Stomach (tissue), 19 donors: ENCODE data around the gene CD2AP. TPM values are rescaled to one million over a fixed set of nuclear protein-coding genes. Genes with fewer than 3 reads are reported as not detected.

Experiments
- DNase-seq, 2 donors: peaks; one replicate each; pipeline versions ENCODE4 v3.0.0 to v3.0.0-alpha.2; 2013 to 2019
- H3K27ac ChIP-seq, 5 donors: fragments of 200-600 bp in 4 of 5; sonication (generic) in 4 of 5; one replicate each; pipeline ENCODE4 v1.5.1; 2013 to 2019; ENCODE audit warnings: mild to moderate bottlenecking in 1 of 5, moderate library complexity in 1 of 5
- H3K27me3 ChIP-seq, 3 donors: fragments of 200-600 bp; sonication (generic); one replicate each; pipeline ENCODE4 v1.5.1; 2017 to 2019; ENCODE audit warnings: mixed run types in 1 of 3
- H3K36me3 ChIP-seq, 4 donors: fragments of 200-600 bp; sonication (generic); 1 replicate in 3 of 4; 2 replicates in 1 of 4; pipeline ENCODE4 v1.5.1; 2016 to 2019
- H3K4me1 ChIP-seq, 4 donors: fragments of 200-600 bp; sonication (generic); one replicate each; pipeline ENCODE4 v1.5.1; 2016 to 2019
- H3K4me3 ChIP-seq, 4 donors: fragments of 200-600 bp; sonication (generic) in 3 of 4; one replicate each; pipeline ENCODE4 v1.5.1; 2016 to 2019; ENCODE audit warnings: mild to moderate bottlenecking in 1 of 4
- H3K9me3 ChIP-seq, 4 donors: fragments of 200-600 bp; sonication (generic); one replicate each; pipeline ENCODE4 v1.5.1; 2016 to 2019
- CTCF ChIP-seq, 7 experiments: fragments of 450-650 bp in 4 of 7; fragments of 200-600 bp in 3 of 7; sonication (generic) in 3 of 7; IDR thresholded peaks; one replicate each; pipeline ENCODE4 v1.5.1; 2016 to 2019; ENCODE audit warnings: antibody characterized with exemption in 7 of 7, control low read depth in 2 of 7, mild to moderate bottlenecking in 1 of 7
- EP300 ChIP-seq: sonication (generic); formaldehyde crosslinking; IDR thresholded peaks from one replicate; pipeline ENCODE4 v1.6.1; 2017; ENCODE audit warnings: antibody characterized with exemption
- POLR2A ChIP-seq, 4 donors: fragments of 450-650 bp; IDR thresholded peaks; one replicate each; pipeline ENCODE4 v1.6.1; 2016; ENCODE audit warnings: antibody characterized with exemption in 4 of 4, control low read depth in 2 of 4, mild to moderate bottlenecking in 1 of 4, moderate library complexity in 1 of 4
- POLR2AphosphoS5 ChIP-seq, 3 donors: sonication (generic); formaldehyde crosslinking; IDR thresholded peaks; one replicate each; pipeline ENCODE4 v1.6.1; 2016; ENCODE audit warnings: antibody characterized with exemption in 3 of 3
- WGBS, 5 donors: extraction: QIAGEN DNeasy Blood & Tissue Kit in 3 of 5; methylation state at CpG; one replicate each; pipeline versions ENCODE4 v1.1.5 to v1.1.7; 2013 to 2018; 5-methylcytosine and 5-hydroxymethylcytosine counted together
- intact Hi-C: fragments of 100-400 bp; cut with DNase I; formaldehyde crosslinking; loops from one replicate; pipeline ENCODE4 v1.15.1; 2023; ENCODE audit warnings: low total_unique reads
- long read RNA-seq, 10 donors: transcript quantifications; one replicate each; lab custom pipeline, GENCODE V29; 2026
- polyA plus RNA-seq, 3 donors: library from polyadenylated mRNA; stranded (reverse); fragments of 200-250 nt; gene quantifications; one replicate each; pipeline ENCODE4 v1.2.3, GENCODE V29; 2013
- total RNA-seq, 5 donors: library from RNA; depleted of rRNA; stranded (reverse); fragments of >200 nt; gene quantifications; one replicate each; pipeline versions ENCODE4 v1.1.0 to v1.2.3, GENCODE V29; 2014 to 2016
- donor health status: healthy with polysubstance abuse.
- donor health status: Bipolar disorder and iron deficiency.
- donor health status: healthy.

The CD2AP gene
- 100 to 1,000 TPM in 1 of 5 donors, 10 to 100 TPM in 4; 13.4 to 118 (median 50.0) TPM for total RNA-seq
- 10 to 100 TPM; 10.3 to 46.0 (median 17.7) TPM for polyA plus RNA-seq
- long read RNA-seq, donor 1, full-length matches to known transcripts: 1 of 1 reads
- long read RNA-seq, donor 1, partial matches to known transcripts: 0 of 1 reads
- long read RNA-seq, donor 1, other reads (novel, unspliced or antisense): 0 of 1 reads
- long read RNA-seq, donor 2, full-length matches to known transcripts: 4 of 4 reads
- long read RNA-seq, donor 2, partial matches to known transcripts: 0 of 4 reads
- long read RNA-seq, donor 2, other reads (novel, unspliced or antisense): 0 of 4 reads
- long read RNA-seq, donor 3, full-length matches to known transcripts: 1 of 1 reads
- long read RNA-seq, donor 3, partial matches to known transcripts: 0 of 1 reads
- long read RNA-seq, donor 3, other reads (novel, unspliced or antisense): 0 of 1 reads
- long read RNA-seq, donor 4: 0 reads
- long read RNA-seq, donor 5, full-length matches to known transcripts: 4 of 20 reads
- long read RNA-seq, donor 5, partial matches to known transcripts: 16 of 20 reads
- long read RNA-seq, donor 5, other reads (novel, unspliced or antisense): 0 of 20 reads
- long read RNA-seq, donor 6, full-length matches to known transcripts: 11 of 24 reads
- long read RNA-seq, donor 6, partial matches to known transcripts: 13 of 24 reads
- long read RNA-seq, donor 6, other reads (novel, unspliced or antisense): 0 of 24 reads
- long read RNA-seq, donor 7, full-length matches to known transcripts: 4 of 4 reads
- long read RNA-seq, donor 7, partial matches to known transcripts: 0 of 4 reads
- long read RNA-seq, donor 7, other reads (novel, unspliced or antisense): 0 of 4 reads
- long read RNA-seq, donor 8, full-length matches to known transcripts: 5 of 5 reads
- long read RNA-seq, donor 8, partial matches to known transcripts: 0 of 5 reads
- long read RNA-seq, donor 8, other reads (novel, unspliced or antisense): 0 of 5 reads
- long read RNA-seq, donor 9: 0 reads
- long read RNA-seq, donor 10, full-length matches to known transcripts: 1 of 1 reads
- long read RNA-seq, donor 10, partial matches to known transcripts: 0 of 1 reads
- long read RNA-seq, donor 10, other reads (novel, unspliced or antisense): 0 of 1 reads

- Histone ChIP-seq H3K4me3 (peak within 1 kb of the TSS; percentile 64 to 99 (median 92)), H3K27ac (peak within 1 kb of the TSS; percentile 97 to 99 (median 99)), H3K9me3 (no peaks in the 10 kb centered on the region), H3K36me3 (no peaks in the 10 kb centered on the region), H3K4me1 (peaks cover 0 to 49% (median 36%) of the 10 kb centered on the region in 4 donors), H3K27me3 (no peaks in the 10 kb centered on the region)
- intact Hi-C loops: no loop called here
- peak; percentile 90 to 97 for DNase-seq
- WGBS, 5 donors: 0 to 1% (median 1%) methylated on average over 28 to 83 of the region's 83 CpGs
- TF ChIP-seq POLR2A (IDR thresholded peaks at IDR 0.05) (peak in 1 of 4 donors; percentile 26), POLR2AphosphoS5 (IDR thresholded peaks at IDR 0.05) (peak; percentile 6 to 82 (median 80)), CTCF (IDR thresholded peaks at IDR 0.05) (no peak), EP300 (no peak)
Observed at GRCh38 chr6:47477497-47478232, at the start of gene CD2AP. Gene CD2AP (plus strand): TSS chr6:47477789. CDS start chr6:47478245, 456 bp downstream.

- no peak for DNase-seq
- Histone ChIP-seq H3K36me3 (no peaks in the 10 kb centered on the region), H3K4me1 (no peaks in the 10 kb centered on the region), H3K4me3 (no peak overlapping the region), H3K9me3 (peaks cover 0 to 30% (median 11%) of the 10 kb centered on the region in 4 donors), H3K27me3 (no peaks in the 10 kb centered on the region), H3K27ac (no peak overlapping the region)
- TF ChIP-seq CTCF (IDR thresholded peaks at IDR 0.05) (no peak), POLR2AphosphoS5 (IDR thresholded peaks at IDR 0.05) (no peak), POLR2A (IDR thresholded peaks at IDR 0.05) (no peak), EP300 (no peak)
- intact Hi-C loops: no loop called here
- 63 to 90% (median 80%) methylated on average over 2 of the region's 2 CpGs for WGBS, 5 donors
Observed at GRCh38 chr6:47428288-47428687, 49.3 kb upstream of the CD2AP start.

- Histone ChIP-seq H3K9me3 (peaks cover 0 to 30% (median 11%) of the 10 kb centered on the region in 4 donors), H3K4me3 (no peak overlapping the region), H3K27ac (no peak overlapping the region), H3K36me3 (no peaks in the 10 kb centered on the region), H3K4me1 (peaks cover 0 to under 1% (median 0%) of the 10 kb centered on the region in 4 donors), H3K27me3 (no peaks in the 10 kb centered on the region)
- no peak for TF ChIP-seq POLR2AphosphoS5 (IDR thresholded peaks at IDR 0.05)
- no peak for TF ChIP-seq POLR2A (IDR thresholded peaks at IDR 0.05)
- no peak for TF ChIP-seq EP300
- TF ChIP-seq CTCF (IDR thresholded peaks at IDR 0.05): no peak
- intact Hi-C loops: no loop called here
- DNase-seq: no peak
- WGBS, 5 donors: 59 to 73% (median 68%) methylated on average over 2 of the region's 2 CpGs
Observed at GRCh38 chr6:47428746-47429664, 48.6 kb upstream of the CD2AP start.
